IPS DF 4.7 (cell line): ENCODE data around the gene RETREG1.
"Not testable (repeated sequence)": the region's sequence is repeated elsewhere in the genome, so short reads cannot be mapped to it uniquely, and the experiment has no call there.

Experiments used
- DNase-seq: peaks from one replicate; pipeline ENCODE4 v3.0.0-alpha.2; 2013; ENCODE audit warnings: low spot score; ENCODE audit errors: extremely low read depth

Gene RETREG1

DNA sequence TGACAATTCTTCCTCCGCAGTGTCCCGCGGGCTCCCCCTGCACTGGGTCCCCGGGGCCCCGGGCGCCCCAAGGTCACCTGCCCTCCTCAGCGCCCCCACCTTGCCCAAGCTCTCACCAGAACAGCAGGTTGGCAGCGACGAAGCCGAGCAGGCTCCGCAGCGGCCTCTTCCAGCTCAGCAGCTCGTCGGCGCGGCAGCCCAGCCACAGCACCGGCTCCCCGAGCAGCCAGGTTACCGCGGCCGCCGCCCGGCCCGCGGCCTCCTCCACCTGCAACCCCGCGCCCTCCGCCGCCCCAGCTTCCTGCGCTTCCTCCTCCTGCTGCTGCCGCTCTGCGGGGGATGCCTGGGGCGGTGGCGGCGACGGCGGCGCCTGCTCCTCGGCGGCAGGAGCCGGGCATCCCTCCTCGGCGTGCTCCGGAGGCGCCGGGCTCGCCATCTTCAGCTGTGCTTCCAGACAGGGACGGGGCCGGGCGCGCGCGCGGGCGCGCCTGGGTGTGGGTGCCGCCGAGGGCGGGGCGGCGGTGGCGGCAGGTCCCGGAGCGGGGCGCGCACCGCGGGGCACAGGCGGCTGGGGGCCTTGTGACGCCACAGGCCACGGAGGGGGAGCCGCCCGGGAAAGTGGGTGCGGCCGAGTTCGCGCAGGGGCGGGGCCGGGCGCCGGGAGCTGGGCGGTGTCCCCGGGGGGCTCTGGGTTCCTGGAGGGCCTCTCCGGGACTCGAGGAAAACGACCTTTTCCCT, at the start of gene RETREG1:
TSS of gene RETREG1 (minus strand) at position 462 of the 738 bp plus-strand sequence. CDS start at position 436, 26 bp downstream.
- DNase-seq: no peak

GRCh38 chr5:16666130-16666882, 49.5 kb upstream of the RETREG1 start:
- no peak for DNase-seq

GRCh38 chr5:16665601-16666000, 48.8 kb upstream of the RETREG1 start:
- DNase-seq: no peak

DNA sequence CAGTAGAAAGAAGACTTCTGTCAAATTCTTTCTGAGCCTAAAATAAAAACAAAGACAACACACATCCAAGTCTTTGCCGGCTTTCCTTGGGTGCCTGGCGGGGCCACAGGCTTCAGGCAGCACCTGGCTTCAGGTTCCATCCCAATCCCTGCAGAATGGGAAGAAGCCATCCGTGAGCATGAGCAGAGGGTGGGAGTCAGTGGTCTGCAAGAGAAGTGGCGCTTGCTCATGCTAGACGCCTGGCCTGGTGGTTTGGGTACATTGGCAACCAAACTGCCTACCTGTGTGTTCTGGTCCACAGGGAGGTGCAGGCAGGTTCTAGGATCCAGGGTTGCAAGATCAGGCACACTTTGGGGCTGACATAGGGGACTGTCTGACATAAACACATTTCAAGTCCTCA, 47.6 kb upstream of the RETREG1 start:
- DNase-seq: no peak

DNA sequence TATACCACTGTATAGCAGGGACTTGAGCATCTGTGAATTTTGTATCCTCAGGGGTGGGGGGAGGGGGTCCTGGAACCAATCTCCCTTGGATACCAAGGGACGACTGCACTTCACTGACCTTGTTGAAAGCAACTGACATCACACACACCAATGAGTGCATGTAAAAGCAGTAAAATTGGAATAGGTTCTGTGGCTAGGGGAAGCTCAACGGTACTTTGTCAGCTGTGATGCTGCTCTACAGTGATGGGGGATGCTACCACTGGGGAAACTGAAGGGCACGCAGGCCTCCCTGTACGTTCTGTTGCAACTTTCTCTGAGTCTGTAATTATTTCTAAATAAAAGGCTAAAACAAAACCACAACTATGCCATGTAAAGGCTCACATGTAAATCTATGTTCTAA, 47.0 kb upstream of the RETREG1 start:
- DNase-seq: no peak

- DNase-seq: no peak
These were observed 44.9 kb upstream of the RETREG1 start for GRCh38 chr5:16661713-16662112.

DNA sequence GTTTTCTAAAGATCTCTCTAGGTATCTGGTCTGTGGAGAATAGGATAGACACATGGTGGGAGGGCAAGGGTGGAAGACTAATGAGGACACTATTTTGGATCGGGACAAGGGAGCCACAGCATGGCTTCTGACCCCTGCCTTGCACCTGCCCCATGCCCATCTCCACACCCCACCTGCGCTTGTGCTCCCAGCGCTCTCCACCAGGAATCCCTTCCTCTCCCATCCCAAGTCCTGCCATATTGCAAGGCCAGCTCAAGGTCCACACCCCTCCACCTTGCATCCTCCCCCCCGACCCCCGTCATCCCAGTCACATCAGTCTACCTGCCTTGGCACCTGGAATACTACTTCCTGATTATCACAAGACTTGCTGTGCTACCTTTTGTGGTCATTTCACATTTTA, 44.2 kb upstream of the RETREG1 start:
- DNase-seq: no peak

- no peak for DNase-seq
These were observed 42.7 kb upstream of the RETREG1 start for GRCh38 chr5:16659536-16659935.

GRCh38 chr5:16656561-16657191, 39.9 kb upstream of the RETREG1 start:
- no peak for DNase-seq

DNA sequence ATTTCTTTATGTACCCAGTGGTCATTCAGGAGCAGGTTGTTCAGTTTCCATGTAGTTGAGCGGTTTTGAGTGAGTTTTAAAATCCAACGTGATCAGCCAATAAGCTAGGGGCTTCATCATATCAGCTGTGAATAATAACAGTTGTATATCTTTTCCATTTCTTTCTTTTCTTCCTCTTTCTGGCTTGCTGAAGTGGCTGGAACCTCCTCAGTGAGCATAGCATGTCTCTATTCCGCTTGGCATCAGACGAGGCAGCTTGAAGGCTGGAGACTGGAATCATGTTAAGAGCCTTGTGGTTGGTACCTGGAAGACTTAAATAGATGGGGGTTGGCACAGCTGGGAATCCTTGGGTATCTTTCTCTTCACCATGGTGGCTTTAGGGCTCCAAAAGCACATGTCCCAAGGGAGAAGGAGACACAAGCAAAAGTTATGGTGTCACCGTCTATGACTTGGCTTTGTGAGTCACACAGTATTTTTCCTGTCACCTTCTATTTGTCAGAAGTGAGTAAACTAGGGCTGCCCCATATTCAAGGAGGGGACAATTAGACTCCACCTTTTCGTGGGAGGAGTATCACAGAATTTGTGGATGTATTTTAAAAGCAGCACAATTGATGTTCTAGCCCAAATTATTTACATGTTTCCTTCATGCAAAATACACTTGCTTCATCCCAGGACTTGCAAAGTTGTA, 38.0 kb upstream of the RETREG1 start:
- DNase-seq: no peak

DNA sequence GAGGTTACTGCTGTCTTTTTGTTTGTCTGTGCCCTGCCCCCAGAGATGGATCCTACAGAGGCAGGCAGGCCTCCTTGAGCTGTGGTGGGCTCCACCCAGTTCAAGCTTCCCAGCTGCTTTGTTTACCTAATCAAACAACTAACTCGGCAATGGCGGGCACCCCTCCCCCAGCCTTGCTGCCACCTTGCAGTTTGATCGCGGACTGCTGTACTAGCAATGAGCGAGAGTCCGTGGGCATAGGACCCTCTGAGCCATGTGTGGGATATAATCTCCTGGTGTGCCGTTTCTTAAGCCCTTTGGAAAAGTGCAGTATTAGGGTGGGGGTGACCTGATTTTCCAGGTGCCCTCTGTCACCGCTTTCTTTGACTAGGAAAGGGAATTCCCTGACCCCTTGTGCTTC, 31.9 kb upstream of the RETREG1 start:
- DNase-seq: not testable (repeated sequence)

- no peak for DNase-seq
These were observed 27.6 kb upstream of the RETREG1 start for GRCh38 chr5:16644301-16644889.

DNA sequence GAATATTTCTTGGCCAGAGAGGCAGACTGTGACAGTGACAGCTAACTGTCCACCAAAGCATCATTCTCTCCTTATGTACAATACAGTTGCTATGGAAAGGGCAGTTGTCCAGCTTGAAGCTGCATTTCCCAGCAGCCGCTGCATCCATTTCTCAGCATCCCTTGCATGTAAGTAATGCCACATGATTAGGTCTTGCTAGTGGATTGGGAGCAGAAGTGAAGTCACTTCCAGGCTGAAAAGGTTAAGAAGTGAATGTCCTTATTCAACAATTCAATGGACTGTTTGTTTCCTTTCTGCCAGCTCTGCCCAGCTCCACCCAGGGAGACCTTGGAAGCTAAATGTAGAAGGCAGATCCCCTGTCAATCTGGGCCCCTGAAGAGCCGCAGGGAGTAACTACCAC, 26.1 kb upstream of the RETREG1 start:
- no peak for DNase-seq

DNA sequence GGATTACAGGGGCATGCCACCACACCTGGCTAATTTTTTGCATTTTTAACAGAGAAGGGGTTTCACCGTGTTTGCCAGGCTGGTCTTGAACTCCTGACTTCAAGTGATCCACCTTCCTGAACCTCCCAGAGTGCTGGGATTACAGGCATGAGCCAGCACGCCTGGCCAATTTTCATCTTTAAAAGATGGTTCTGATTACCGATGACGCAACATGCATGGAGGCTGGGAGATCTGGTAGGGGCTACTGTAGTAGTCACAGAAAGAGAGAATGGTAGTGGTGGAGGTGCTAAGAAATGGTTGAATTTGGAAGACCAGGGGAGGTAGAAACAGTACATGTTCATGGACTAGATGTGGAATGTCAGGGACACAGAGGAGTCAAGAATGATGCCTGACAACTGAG, 22.4 kb upstream of the RETREG1 start:
- no peak for DNase-seq

- no peak for DNase-seq
These were observed 11.6 kb upstream of the RETREG1 start for GRCh38 chr5:16628376-16628775.

DNA sequence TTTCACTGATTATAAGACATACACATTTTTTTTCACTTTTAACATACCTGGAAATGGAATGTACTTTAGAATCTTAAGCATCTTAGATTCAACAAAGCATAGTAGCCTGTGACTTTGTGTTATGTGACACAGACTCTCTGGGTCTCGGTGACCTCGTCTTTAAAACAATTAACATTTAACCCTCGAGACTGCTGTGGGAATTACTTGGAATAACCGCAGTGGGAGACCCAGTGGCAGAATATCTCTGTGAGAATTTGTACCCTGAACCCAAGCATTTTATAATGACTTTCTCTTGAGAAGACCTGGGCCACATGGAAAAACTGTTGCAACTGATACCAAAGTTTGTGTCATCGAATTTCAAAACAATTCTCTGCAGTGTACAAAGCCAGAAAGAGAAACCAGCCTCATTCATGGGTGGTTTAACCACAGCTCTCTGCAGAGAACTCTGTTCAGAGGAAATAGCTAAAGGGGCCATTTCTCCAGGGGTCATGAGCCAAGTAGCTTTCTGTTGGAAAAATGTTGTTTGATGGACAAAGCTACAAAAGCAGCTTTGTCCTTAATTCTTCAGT, 10.0 kb upstream of the RETREG1 start:
- DNase-seq: no peak

DNA sequence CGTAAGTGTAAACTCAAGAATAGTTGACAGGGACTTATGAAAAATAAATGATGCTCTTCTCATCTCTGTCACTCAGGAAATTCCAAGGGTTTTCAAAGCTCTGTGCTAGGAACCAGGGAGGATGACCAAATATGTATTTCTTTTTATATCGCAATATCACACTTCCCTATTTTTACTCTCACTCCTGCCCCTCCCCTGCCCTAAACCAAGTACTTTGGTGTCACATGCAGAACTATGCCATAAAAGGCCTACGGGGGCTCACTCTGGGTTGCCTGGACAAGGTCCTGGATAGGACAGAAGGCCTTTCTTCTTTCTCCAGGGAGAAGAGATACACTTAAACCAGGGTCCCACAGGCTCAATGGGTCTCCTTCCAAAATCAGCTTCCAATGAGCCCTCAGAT, 8.3 kb upstream of the RETREG1 start:
- DNase-seq: no peak

GRCh38 chr5:16619136-16619535, 2.3 kb upstream of the RETREG1 start:
- DNase-seq: no peak

GRCh38 chr5:16618138-16618897, 1.5 kb upstream of the RETREG1 start:
- DNase-seq: no peak

GRCh38 chr5:16617274-16617968, 624 bp upstream of the RETREG1 start:
- no peak for DNase-seq
